Esophagus (tissue), 2 donors: ENCODE data around the gene CKB. TPM values are rescaled to one million over a fixed set of nuclear protein-coding genes. Genes with fewer than 3 reads are reported as not detected.
"Not testable (repeated sequence)": the region's sequence is repeated elsewhere in the genome, so short reads cannot be mapped to it uniquely, and the experiment has no call there.

Experiments
- H3K27ac ChIP-seq, 2 donors: one replicate each; pipeline ENCODE4 v1.5.1; 2013; ENCODE audit warnings: low read depth in 2 of 2, mild to moderate bottlenecking in 2 of 2, inconsistent platforms in 1 of 2, low read length in 1 of 2, moderate library complexity in 1 of 2
- H3K27me3 ChIP-seq, 2 donors: one replicate each; pipeline ENCODE4 v1.6.1; 2013; ENCODE audit warnings: low read length in 2 of 2, control low read depth in 1 of 2, mild to moderate bottlenecking in 1 of 2; ENCODE audit not compliant: insufficient read depth in 2 of 2, control insufficient read depth in 1 of 2
- H3K36me3 ChIP-seq, 2 donors: one replicate each; pipeline ENCODE4 v1.6.1; 2013; ENCODE audit warnings: low read length in 1 of 2; ENCODE audit not compliant: control insufficient read depth in 2 of 2, insufficient read depth in 2 of 2
- H3K4me1 ChIP-seq, 2 donors: one replicate each; pipeline ENCODE4 v1.6.1; 2013; ENCODE audit warnings: low read length in 1 of 2; ENCODE audit not compliant: control insufficient read depth in 2 of 2, insufficient read depth in 2 of 2
- H3K4me3 ChIP-seq, 2 donors: one replicate each; pipeline ENCODE4 v1.5.1; 2013; ENCODE audit warnings: low read length in 2 of 2, mild to moderate bottlenecking in 2 of 2, low read depth in 1 of 2, moderate library complexity in 1 of 2
- H3K9me3 ChIP-seq, 2 donors: one replicate each; pipeline ENCODE4 v1.6.1; 2013; ENCODE audit warnings: mild to moderate bottlenecking in 2 of 2, low read depth in 1 of 2, low read length in 1 of 2, moderate library complexity in 1 of 2; ENCODE audit not compliant: control insufficient read depth in 2 of 2, insufficient read depth in 1 of 2
- WGBS, 2 donors: extraction: QIAGEN DNeasy Blood & Tissue Kit; methylation state at CpG; one replicate each; pipeline ENCODE4 v1.1.7; 2013; 5-methylcytosine and 5-hydroxymethylcytosine counted together
- polyA plus RNA-seq, 2 donors: library from polyadenylated mRNA; stranded (reverse); fragments of 200-250 nt; gene quantifications; one replicate each; pipeline ENCODE4 v1.2.3, GENCODE V29; 2013
- donor health status: healthy with polysubstance abuse.
- donor health status: Bipolar disorder and iron deficiency.

CKB gene
- polyA plus RNA-seq, 2 donors: 117 to 134 TPM

GRCh38 chr14:103526914-103527248, 4.3 kb upstream of the CKB start:
- 88 to 100% methylated on average over 1 of the region's 1 CpG for WGBS, 2 donors
- Histone ChIP-seq H3K9me3 (no peaks in the 10 kb centered on the region), H3K27me3 (no peaks in the 10 kb centered on the region), H3K4me1 (peaks cover 25 to 30% of the 10 kb centered on the region in 2 donors), H3K4me3 (no peak overlapping the region), H3K36me3 (peaks cover 0 to 4% of the 10 kb centered on the region in 2 donors), H3K27ac (peak overlapping the region in 1 of 2 donors; percentile 27)

DNA sequence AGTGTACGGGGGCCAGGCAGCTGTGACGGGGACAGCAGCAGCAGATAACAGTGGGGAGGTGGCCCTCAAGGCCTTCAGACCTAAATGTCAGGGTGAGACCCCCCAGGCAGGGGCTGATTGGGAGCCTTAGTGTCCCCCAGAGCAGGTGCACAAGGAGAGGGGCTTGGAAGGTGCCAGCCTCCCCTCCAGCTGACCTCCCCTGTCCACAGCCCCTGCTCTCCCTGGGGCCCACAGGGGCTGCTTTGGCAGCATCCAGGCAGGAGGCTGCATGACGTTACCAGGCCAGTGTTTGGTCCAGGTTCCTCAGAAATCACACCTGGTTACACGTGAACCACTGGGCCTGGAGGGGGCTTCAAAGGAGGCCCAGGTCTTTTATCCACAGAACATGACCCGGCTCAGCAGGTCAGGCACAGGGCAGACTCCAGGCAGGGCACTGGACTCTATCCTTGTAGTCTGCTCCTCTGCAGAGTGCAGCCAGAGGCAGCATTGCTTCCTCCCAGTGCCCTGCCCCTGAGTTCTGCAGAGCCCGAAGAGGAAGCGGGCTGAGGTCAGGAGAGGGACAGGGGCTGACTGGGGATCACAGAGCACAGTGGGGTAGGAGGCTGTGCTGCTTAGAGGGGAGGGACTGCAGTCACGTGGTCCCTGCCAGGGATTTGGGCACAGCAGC, 3.8 kb upstream of the CKB start:
- WGBS, 2 donors: 69 to 74% methylated on average over 8 of the region's 8 CpGs
- peak overlapping the region in 1 of 2 donors; percentile 27 for H3K27ac ChIP-seq
- H3K4me1 ChIP-seq: peaks cover 25 to 29% of the 10 kb centered on the region in 2 donors

GRCh38 chr14:103525430-103526246, 3.0 kb upstream of the CKB start:
- H3K36me3 ChIP-seq, H3K9me3 ChIP-seq, H3K27ac ChIP-seq, H3K27me3 ChIP-seq, H3K4me3 ChIP-seq: not testable (repeated sequence)
- WGBS, 2 donors: 66 to 70% methylated on average over 17 of the region's 17 CpGs
- peaks cover 22 to 27% of the 10 kb centered on the region in 2 donors for H3K4me1 ChIP-seq

More for the DNA sequence above, 3.8 kb upstream of the CKB start:
- no peaks in the 10 kb centered on the region for H3K9me3 ChIP-seq
- no peak overlapping the region for H3K4me3 ChIP-seq
- no peaks in the 10 kb centered on the region for H3K27me3 ChIP-seq
- no peaks in the 10 kb centered on the region for H3K36me3 ChIP-seq

GRCh38 chr14:103524002-103524935, 1.6 kb upstream of the CKB start:
- Histone ChIP-seq H3K27ac (no peak overlapping the region), H3K36me3 (peaks cover 0 to 3% of the 10 kb centered on the region in 2 donors), H3K27me3 (no peaks in the 10 kb centered on the region), H3K9me3 (no peaks in the 10 kb centered on the region), H3K4me1 (peaks cover 17 to 21% of the 10 kb centered on the region in 2 donors), H3K4me3 (no peak overlapping the region)
- 76 to 81% methylated on average over 12 of the region's 12 CpGs for WGBS, 2 donors

- WGBS, 2 donors: 51 to 64% methylated on average over 10 of the region's 10 CpGs
- Histone ChIP-seq H3K27me3 (no peaks in the 10 kb centered on the region), H3K9me3 (no peaks in the 10 kb centered on the region), H3K4me3 (no peak overlapping the region), H3K4me1 (peaks cover 17 to 25% of the 10 kb centered on the region in 2 donors), H3K36me3 (peaks cover 0 to 3% of the 10 kb centered on the region in 2 donors), H3K27ac (no peak overlapping the region)
Observed at GRCh38 chr14:103523575-103523954, 935 bp upstream of the CKB start.

- H3K27ac ChIP-seq: peak overlapping the region; percentile 73 to 79
- WGBS, 2 donors: 0 to 2% methylated on average over 51 to 74 of the region's 74 CpGs
- no peaks in the 10 kb centered on the region for H3K27me3 ChIP-seq
- H3K4me3 ChIP-seq: peak overlapping the region; percentile 61 to 68
- H3K4me1 ChIP-seq: peaks cover 16 to 27% of the 10 kb centered on the region in 2 donors
- no peaks in the 10 kb centered on the region for H3K9me3 ChIP-seq
- H3K36me3 ChIP-seq: peaks cover 0 to 3% of the 10 kb centered on the region in 2 donors
Observed at GRCh38 chr14:103521951-103522563, 573 bp downstream of the CKB start.

- peaks cover 0 to 3% of the 10 kb centered on the region in 2 donors for H3K36me3 ChIP-seq
- no peaks in the 10 kb centered on the region for H3K27me3 ChIP-seq
- WGBS, 2 donors: 0 to 1% methylated on average over 62 to 77 of the region's 77 CpGs
- H3K4me3 ChIP-seq: peak overlapping the region; percentile 61 to 68
- H3K4me1 ChIP-seq: peaks cover 16 to 27% of the 10 kb centered on the region in 2 donors
- H3K27ac ChIP-seq: peak overlapping the region; percentile 73 to 83
- H3K9me3 ChIP-seq: no peaks in the 10 kb centered on the region
Observed at GRCh38 chr14:103521438-103521950, 1.1 kb downstream of the CKB start.

DNA sequence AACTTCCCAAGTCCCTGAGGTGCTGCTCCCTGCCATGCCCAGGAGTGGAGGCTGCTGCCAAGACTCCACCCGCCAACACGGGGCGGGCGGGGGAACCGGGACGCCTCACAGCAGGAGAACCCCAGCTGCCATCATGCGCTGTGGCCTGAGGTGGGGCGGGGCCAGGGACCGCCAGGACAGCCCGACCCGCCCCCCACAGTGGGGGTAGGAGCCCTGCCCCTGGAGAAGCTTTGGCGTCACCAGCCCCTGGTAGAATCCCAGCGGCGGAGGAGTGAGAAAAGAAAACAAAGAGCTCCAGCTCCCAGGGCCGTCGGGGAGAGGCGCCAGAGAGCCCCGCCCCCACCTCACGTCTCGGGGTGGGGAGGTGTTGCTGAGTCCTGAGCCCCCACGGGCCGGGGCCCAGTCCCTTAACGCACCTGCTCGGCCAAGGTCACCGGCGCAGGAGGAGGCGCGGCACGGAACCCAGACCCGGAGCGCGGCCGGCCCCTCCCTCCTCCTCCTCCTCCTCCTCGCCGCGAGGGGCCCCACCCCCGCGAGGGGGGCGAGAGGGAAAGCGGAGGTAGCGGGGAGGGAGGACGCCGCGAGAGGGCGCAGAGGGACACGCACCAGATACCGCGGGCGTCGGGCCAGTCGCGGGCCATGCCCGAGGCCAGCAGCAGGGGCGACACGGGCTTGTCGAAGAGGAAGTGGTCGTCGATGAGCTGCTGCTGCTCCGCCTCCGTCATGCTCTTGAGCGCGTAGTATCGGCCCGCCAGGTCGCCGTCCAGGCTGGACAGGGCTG, 1.8 kb downstream of the CKB start:
- H3K27ac ChIP-seq: peak overlapping the region; percentile 73 to 83
- H3K4me3 ChIP-seq: peak overlapping the region; percentile 61 to 68
- H3K9me3 ChIP-seq: no peaks in the 10 kb centered on the region
- peaks cover 16 to 27% of the 10 kb centered on the region in 2 donors for H3K4me1 ChIP-seq
- H3K27me3 ChIP-seq: no peaks in the 10 kb centered on the region
- WGBS, 2 donors: 1 to 3% methylated on average over 32 to 66 of the region's 66 CpGs
- peaks cover 0 to 3% of the 10 kb centered on the region in 2 donors for H3K36me3 ChIP-seq
